SU-DHL-6 (cell line): ENCODE measurements around the gene CELA2A.
"Not testable (repeated sequence)": the region's sequence is repeated elsewhere in the genome, so short reads cannot be mapped to it uniquely, and the experiment has no call there.

Experiments used
- H2AFZ ChIP-seq: fragments of 200-600 bp; sonication (generic); 2 replicates; pipeline ENCODE4 v1.6.1; 2014; ENCODE audit warnings: low read depth, mild to moderate bottlenecking, moderate library complexity, mixed read lengths, antibody characterized with exemption, low read length; ENCODE audit not compliant: severe bottlenecking
- H3F3A ChIP-seq: fragments of 200-600 bp; shearing (Covaris generic); 2 replicates; pipeline ENCODE4 v1.6.0; 2016; ENCODE audit warnings: antibody characterized with exemption, mild to moderate bottlenecking; ENCODE audit not compliant: insufficient read depth
- H3K27ac ChIP-seq: fragments of 200-600 bp; sonication (generic); 2 replicates; pipeline ENCODE4 v1.5.1; 2016; ENCODE audit warnings: low read depth, mild to moderate bottlenecking, low read length, moderate library complexity, mixed read lengths
- H3K27me3 ChIP-seq: fragments of 200-600 bp; sonication (generic), shearing (Covaris generic); 2 replicates; pipeline ENCODE4 v1.6.0; 2014; ENCODE audit warnings: mild to moderate bottlenecking, low read length
- H3K36me3 ChIP-seq: fragments of 200-600 bp; sonication (generic); 2 replicates; pipeline ENCODE4 v1.6.1; 2014; ENCODE audit warnings: mild to moderate bottlenecking, low read length, mixed read lengths
- H3K4me2 ChIP-seq: fragments of 300-600, 200-600 bp; shearing (Covaris generic), sonication (generic); 2 replicates; pipeline ENCODE4 v1.6.0; 2014; ENCODE audit warnings: low read length, low read depth, mild to moderate bottlenecking; ENCODE audit not compliant: poor library complexity, severe bottlenecking
- H3K4me3 ChIP-seq: fragments of 200-600 bp; sonication (generic); 2 replicates; pipeline ENCODE4 v1.5.1; 2014; ENCODE audit warnings: antibody characterized with exemption, low read length, mild to moderate bottlenecking, mixed read lengths; ENCODE audit not compliant: insufficient read depth, poor library complexity, severe bottlenecking
- H3K79me2 ChIP-seq: fragments of 200-600 bp; sonication (generic); 2 replicates; pipeline ENCODE4 v1.6.1; 2014; ENCODE audit warnings: mild to moderate bottlenecking, low read length, moderate library complexity; ENCODE audit not compliant: insufficient read depth
- H3K9ac ChIP-seq: fragments of 200-600 bp; sonication (generic); 2 replicates; pipeline ENCODE4 v1.7.0; 2014; ENCODE audit warnings: mild to moderate bottlenecking, low read length
- H3K9me2 ChIP-seq: fragments of 200-600 bp; sonication (generic); replicated peaks from 2 replicates; pipeline ENCODE4 v1.6.1; 2014; ENCODE audit warnings: low read length; ENCODE audit not compliant: insufficient read depth
- H3K9me3 ChIP-seq: fragments of 200-600 bp; sonication (generic); 2 replicates; pipeline ENCODE4 v1.6.1; 2014; ENCODE audit warnings: low read length, mixed read lengths; ENCODE audit not compliant: insufficient read depth
- H4K20me1 ChIP-seq: fragments of 200-600 bp; sonication (generic); 2 replicates; pipeline ENCODE4 v1.6.1; 2014; ENCODE audit warnings: low read depth, mild to moderate bottlenecking, antibody characterized with exemption, low read length, moderate library complexity, mixed read lengths
- CTCF ChIP-seq: fragments of 200-600 bp; sonication (generic); IDR thresholded peaks from one replicate; pipeline ENCODE4 v1.5.1; 2017; ENCODE audit warnings: antibody characterized with exemption, mild to moderate bottlenecking, low read length, moderate library complexity; ENCODE audit not compliant: insufficient read depth, poor library complexity, severe bottlenecking
- EZH2phosphoT487 ChIP-seq: fragments of 200-600 bp; sonication (generic), shearing (Covaris generic); conservative IDR thresholded peaks from 2 replicates; pipeline ENCODE4 v1.6.1; 2018; ENCODE audit warnings: mild to moderate bottlenecking, antibody characterized with exemption, low read length, moderate library complexity, mixed read lengths

Gene CELA2A

DNA sequence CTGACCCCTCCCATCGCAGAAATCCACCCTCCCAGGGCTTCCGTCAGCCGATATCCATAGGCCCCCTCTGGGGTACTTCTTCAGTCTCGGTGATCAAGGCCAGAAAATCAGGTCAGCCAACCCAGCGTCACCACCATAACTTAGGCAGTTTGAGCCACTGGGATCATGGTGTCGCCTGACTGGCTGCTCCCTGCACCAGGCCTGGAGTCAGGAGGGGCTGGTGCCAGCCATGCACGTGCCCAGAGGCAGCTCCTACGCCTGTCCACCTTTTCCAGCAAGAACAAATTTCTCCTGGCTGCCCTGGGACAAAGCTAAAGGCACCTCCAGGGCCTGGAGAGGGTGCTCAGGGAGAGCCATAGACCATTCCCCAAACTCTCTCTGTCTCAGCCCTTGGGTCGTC lies 23.1 kb upstream of the CELA2A start:
- no peaks in the 10 kb centered on the region for H3K9me3 ChIP-seq
- H2AFZ ChIP-seq, result no peak overlapping the region
- no peaks in the 10 kb centered on the region for H4K20me1 ChIP-seq
- no peaks in the 10 kb centered on the region for H3F3A ChIP-seq
- no peaks in the 10 kb centered on the region for H3K79me2 ChIP-seq
- H3K9ac ChIP-seq, result no peak overlapping the region
- no peak for TF ChIP-seq EZH2phosphoT487
- TF ChIP-seq CTCF, result no peak
- H3K4me2 ChIP-seq, result no peak overlapping the region
- H3K27ac ChIP-seq, result no peak overlapping the region
- H3K9me2 ChIP-seq, result no peaks in the 10 kb centered on the region
- no peaks in the 10 kb centered on the region for H3K36me3 ChIP-seq
- H3K27me3 ChIP-seq, result no peaks in the 10 kb centered on the region
- no peak overlapping the region for H3K4me3 ChIP-seq

GRCh38 chr1:15434739-15435138 lies 21.8 kb upstream of the CELA2A start:
- not testable (repeated sequence) for H3K4me2 ChIP-seq, H3K9me3 ChIP-seq, H3K27me3 ChIP-seq, H3K36me3 ChIP-seq, H3K9ac ChIP-seq, H2AFZ ChIP-seq, H3K9me2 ChIP-seq, H4K20me1 ChIP-seq, H3K79me2 ChIP-seq, H3K4me3 ChIP-seq, H3F3A ChIP-seq, H3K27ac ChIP-seq

- Histone ChIP-seq H3K9ac (no peak overlapping the region), H3K4me3 (no peak overlapping the region), H3K27me3 (no peaks in the 10 kb centered on the region), H3F3A (no peaks in the 10 kb centered on the region), H3K79me2 (no peaks in the 10 kb centered on the region), H3K9me3 (no peaks in the 10 kb centered on the region), H3K27ac (no peak overlapping the region), H3K4me2 (no peak overlapping the region), H2AFZ (no peak overlapping the region), H4K20me1 (no peaks in the 10 kb centered on the region), H3K36me3 (no peaks in the 10 kb centered on the region), H3K9me2 (no peaks in the 10 kb centered on the region)
- TF ChIP-seq EZH2phosphoT487 (no peak), CTCF (no peak)
Observed at GRCh38 chr1:15435239-15436077, 21.1 kb upstream of the CELA2A start.

GRCh38 chr1:15436881-15437442 lies 19.6 kb upstream of the CELA2A start:
- no peaks in the 10 kb centered on the region for H3K9me3 ChIP-seq
- TF ChIP-seq CTCF, result no peak
- no peak for TF ChIP-seq EZH2phosphoT487
- no peak overlapping the region for H3K9ac ChIP-seq
- H3K36me3 ChIP-seq, result no peaks in the 10 kb centered on the region
- H4K20me1 ChIP-seq, result no peaks in the 10 kb centered on the region
- no peaks in the 10 kb centered on the region for H3K9me2 ChIP-seq
- H2AFZ ChIP-seq, result no peak overlapping the region
- no peaks in the 10 kb centered on the region for H3K27me3 ChIP-seq
- no peak overlapping the region for H3K27ac ChIP-seq
- no peaks in the 10 kb centered on the region for H3K79me2 ChIP-seq
- no peak overlapping the region for H3K4me3 ChIP-seq
- no peaks in the 10 kb centered on the region for H3F3A ChIP-seq
- no peak overlapping the region for H3K4me2 ChIP-seq
